HepG2 (cell line): Measurements from ENCODE around the gene BAIAP2L1. TPM values are rescaled to one million over a fixed set of nuclear protein-coding genes. Genes with fewer than 3 reads are reported as not detected.

Experiments
- ATAC-seq: fragments of 200-7000 bp; cut with Tn5 transposase; 3 replicates; pipeline ENCODE4 v1.9.1; 2020; ENCODE audit warnings: mild to moderate bottlenecking, moderate library complexity
- BruUV-seq: library from RNA; stranded (reverse); fragments of 400-500 nt; replicated peaks from 2 replicates; lab custom pipeline; 2021; lab: Mats Ljungman, UMichigan
- CTCF ChIA-PET: fragments of 300-600 bp; formaldehyde crosslinking; extraction: SDS; loops from one replicate; lab custom pipeline; 2021; ENCODE audit warnings: low total read pairs, inconsistent platforms, low intra/inter-chr PET ratio; lab: Yijun Ruan, JAX
- POLR2A ChIA-PET: fragments of 350-600 bp; sonication (Branson Sonifier 250); formaldehyde crosslinking; loops from one replicate; lab custom pipeline; 2020; ENCODE audit warnings: antibody characterized with exemption, inconsistent platforms; lab: Yijun Ruan, JAX
- DNase-seq: peaks from one replicate; pipeline ENCODE4 v3.0.0-alpha.2; 2015; ENCODE audit warnings: low spot score
- FAIRE-seq: peaks from 3 replicates; lab custom pipeline; 2011; peaks lifted over from hg19 to GRCh38; lab: Jason Lieb, UNC
- H2AFZ ChIP-seq: one replicate; pipeline ENCODE4 v1.6.1; 2011; ENCODE audit warnings: low read length, inconsistent platforms
- H3K27ac ChIP-seq: fragments of 300-600 bp; 3 replicates; pipeline ENCODE4 v1.8.0; 2011; ENCODE audit warnings: mixed run types, mild to moderate bottlenecking, mixed read lengths, low read length, inconsistent platforms; ENCODE audit not compliant: insufficient read depth; ENCODE audit errors: extremely low read length
- H3K27me3 ChIP-seq, 2 experiments: fragments of 200-600 bp in 1 of 2; 2 replicates in 1 of 2; 3 replicates in 1 of 2; pipeline versions ENCODE4 v1.6.0 to v1.8.0; 2011; ENCODE audit warnings: low read length in 2 of 2, mild to moderate bottlenecking in 2 of 2, moderate library complexity in 2 of 2, inconsistent platforms in 1 of 2; ENCODE audit not compliant: insufficient read depth in 2 of 2, control insufficient read depth in 1 of 2
- H3K36me3 ChIP-seq, 2 experiments: fragments of 200-600 bp in 1 of 2; replicated peaks in 1 of 2; 2 replicates in 1 of 2; 3 replicates in 1 of 2; pipeline versions ENCODE4 v1.5.1 to v1.8.0; 2011; ENCODE audit warnings: low read length in 2 of 2, inconsistent platforms in 1 of 2; ENCODE audit not compliant: insufficient read depth in 2 of 2, control insufficient read depth in 1 of 2
- H3K4me1 ChIP-seq: 2 replicates; pipeline ENCODE4 v1.5.1; 2012; ENCODE audit warnings: low read length, inconsistent platforms; ENCODE audit not compliant: insufficient read depth
- H3K4me2 ChIP-seq: 2 replicates; pipeline ENCODE4 v1.6.0; 2011; ENCODE audit warnings: low read depth, low read length, inconsistent platforms
- H3K4me3 ChIP-seq, 3 experiments: fragments of 200-600 bp in 1 of 3; sonication (generic), shearing (Covaris generic) in 1 of 3; replicated peaks in 1 of 3; 2 replicates each; pipeline ENCODE4 v1.5.1; 2011 to 2016; ENCODE audit warnings: low read length in 3 of 3, inconsistent platforms in 2 of 3, low read depth in 2 of 3, mild to moderate bottlenecking in 2 of 3, control low read depth in 1 of 3, mixed read lengths in 1 of 3; ENCODE audit not compliant: insufficient read depth in 1 of 3
- H3K79me2 ChIP-seq: one replicate; pipeline ENCODE4 v1.6.1; 2011; ENCODE audit warnings: low read length, inconsistent platforms; ENCODE audit not compliant: insufficient read depth
- H3K9ac ChIP-seq: 2 replicates; pipeline ENCODE4 v1.6.0; 2011; ENCODE audit warnings: mild to moderate bottlenecking, low read depth, low read length, inconsistent platforms; ENCODE audit not compliant: insufficient read depth
- H3K9me3 ChIP-seq: 2 replicates; pipeline ENCODE4 v1.5.1; 2012; ENCODE audit warnings: mild to moderate bottlenecking, low read length
- H4K20me1 ChIP-seq: 2 replicates; pipeline ENCODE4 v1.6.0; 2011; ENCODE audit warnings: inconsistent platforms, mild to moderate bottlenecking, low read length, moderate library complexity; ENCODE audit not compliant: insufficient read depth
- KDM5B ChIP-seq: sonication (generic); formaldehyde crosslinking; IDR thresholded peaks from 2 replicates; pipeline ENCODE4 v1.4.0; 2020; ENCODE audit warnings: missing genetic modification reagents, mild to moderate bottlenecking, borderline replicate concordance
- KMT2A ChIP-seq: sonication (generic); formaldehyde crosslinking; IDR thresholded peaks from 2 replicates; pipeline ENCODE4 v1.4.0; 2020; ENCODE audit warnings: missing genetic modification reagents
- MTF2 ChIP-seq: sonication (generic); formaldehyde crosslinking; IDR thresholded peaks from 2 replicates; pipeline ENCODE4 v1.5.0; 2020; ENCODE audit warnings: missing genetic modification reagents, borderline replicate concordance
- RBFOX2 ChIP-seq: fragments of 200-400 bp; formaldehyde crosslinking; IDR thresholded peaks from 2 replicates; pipeline ENCODE4 v1.6.1; 2017; ENCODE audit warnings: low read depth, mild to moderate bottlenecking, low read length
- SAP130 ChIP-seq: IDR thresholded peaks from 2 replicates; pipeline ENCODE4 v1.6.1; 2016; ENCODE audit warnings: low read depth
- ZBTB38 ChIP-seq: sonication (generic); formaldehyde crosslinking; IDR thresholded peaks from 2 replicates; pipeline ENCODE4 v1.5.1; 2020; ENCODE audit warnings: mild to moderate bottlenecking, missing genetic modification reagents
- ZNF263 ChIP-seq: sonication (generic); formaldehyde crosslinking; IDR thresholded peaks from 2 replicates; pipeline ENCODE4 v1.4.0; 2020; ENCODE audit warnings: missing genetic modification reagents
- ZNF343 ChIP-seq: sonication (generic); formaldehyde crosslinking; IDR thresholded peaks from 2 replicates; pipeline ENCODE4 v1.4.0; 2020; ENCODE audit warnings: mild to moderate bottlenecking, missing genetic modification reagents
- ZNF687 ChIP-seq: sonication (generic); formaldehyde crosslinking; IDR thresholded peaks from 2 replicates; pipeline ENCODE4 v1.5.1; 2020; ENCODE audit warnings: mild to moderate bottlenecking, missing genetic modification reagents, moderate library complexity
- ZNF703 ChIP-seq: sonication (generic); formaldehyde crosslinking; IDR thresholded peaks from 2 replicates; pipeline ENCODE4 v1.5.1; 2020; ENCODE audit warnings: missing genetic modification reagents, mild to moderate bottlenecking, moderate library complexity, borderline replicate concordance
- ZNF777 ChIP-seq: sonication (generic); formaldehyde crosslinking; IDR thresholded peaks from 2 replicates; pipeline ENCODE4 v1.4.0; 2020; ENCODE audit warnings: missing genetic modification reagents
- WGBS: methylation state at CpG from one replicate; pipeline ENCODE4 v1.1.6; 2017; ENCODE audit warnings: low lambda C conversion rate; 5-methylcytosine and 5-hydroxymethylcytosine counted together
- in situ Hi-C: cut with HindIII; loops from 2 replicates; pipeline ENCODE4 v1.10.0; 2017; ENCODE audit warnings: low pct_unique_long_range_greater_than_20kb; ENCODE audit not compliant: extremely low pct_ligation_motif_present
- intact Hi-C: fragments of 100-400 bp; cut with micrococcal nuclease; formaldehyde crosslinking; loops from one replicate; pipeline ENCODE4 v1.10.0; 2022; ENCODE audit not compliant: unreplicated experiment
- polyA plus RNA-seq, 8 experiments: library from polyadenylated mRNA; depleted of rRNA in 3 of 8; stranded (reverse) in 7 of 8; unstranded in 1 of 8; fragments of >200 nt; fragmentation: Illumina TruSeq in 4 of 8; extraction: Trizol in 4 of 8; gene quantifications; 2 replicates each; pipeline versions ENCODE4 v1.2.1 to v1.2.3, GENCODE V29; 2011 to 2016; ENCODE audit warnings: low read depth in 4 of 8, missing spikeins in 1 of 8, mixed read lengths in 1 of 8; ENCODE audit not compliant: insufficient read depth in 1 of 8
- total RNA-seq, 5 experiments: library from RNA; depleted of rRNA; stranded (reverse); fragments of >200 nt; fragmentation: Illumina TruSeq; extraction: Trizol; gene quantifications; 2 replicates each; pipeline ENCODE4 v1.2.3, GENCODE V29; 2016; ENCODE audit warnings: low read depth in 1 of 5

The BAIAP2L1 gene
- total and polyA plus RNA-seq, 2 of the 13 experiments (the other 11 are each of a cell fraction or from before 2014, with no cell fraction given) = 13.0 to 21.5 TPM

- no peaks in the 10 kb centered on the region; a peak in 1 of 5 replicates for H3K27me3 ChIP-seq
- H3K79me2 ChIP-seq = peaks cover 42% of the 10 kb centered on the region
- TSS peak; percentile 79 for BruUV-seq
- ChIA-PET CTCF (no interaction called here), POLR2A (interaction anchor here (1.1 kb wide), 1 partner anchor 11 kb away, joined by 3 read pairs; no protein-coding TSS in a partner anchor)
- H2AFZ ChIP-seq = no peak overlapping the region
- H3K9me3 ChIP-seq = no peaks in the 10 kb centered on the region
- TF ChIP-seq KMT2A (CRISPR knock-in tag) (no peak), ZBTB38 (CRISPR knock-in tag) (peak; percentile 26; the same call in 1 of the 2 replicates), MTF2 (no peak)
- TF ChIP-seq, all 625 proteins: peak for 1
- H3K4me1 ChIP-seq = peaks cover 83% of the 10 kb centered on the region
- peaks cover 26% of the 10 kb centered on the region; the same call in 1 of the 2 replicates for H4K20me1 ChIP-seq
- peak overlapping the region; percentile 68 for H3K27ac ChIP-seq
- ATAC-seq (no peak), FAIRE-seq (no peak), DNase-seq (no peak)
- H3K4me2 ChIP-seq = peak overlapping the region; percentile 92
- in situ Hi-C loops = loop anchor here (5.0 kb wide), 1 partner anchor 135 kb away; no protein-coding TSS in a partner anchor
- peak overlapping the region; percentile 89 for H3K9ac ChIP-seq
- peaks cover under 1 to 1% of the 10 kb centered on the region in 2 experiments; a peak in 3 of 5 replicates for H3K36me3 ChIP-seq
- intact Hi-C loops = no loop called here
- H3K4me3 ChIP-seq = peak overlapping the region; percentile 65 to 85 (median 77)
- 39% methylated on average over 16 of the region's 16 CpGs for WGBS
Observed at GRCh38 chr7:98282703-98283102, 118.2 kb downstream of the BAIAP2L1 start.

GRCh38 chr7:98281757-98282606, 118.9 kb downstream of the BAIAP2L1 start:
- Histone ChIP-seq H3K4me2 (peak overlapping the region; percentile 92), H3K9me3 (no peaks in the 10 kb centered on the region), H3K79me2 (peaks cover 42% of the 10 kb centered on the region), H3K4me3 (peak overlapping the region; percentile 65 to 85 (median 77)), H3K27ac (peak overlapping the region; percentile 68), H3K4me1 (peaks cover 76% of the 10 kb centered on the region), H2AFZ (no peak overlapping the region), H3K36me3 (peaks cover 0 to 1% of the 10 kb centered on the region in 2 experiments; a peak in 2 of 5 replicates), H4K20me1 (peaks cover 21% of the 10 kb centered on the region; the same call in 1 of the 2 replicates), H3K27me3 (no peaks in the 10 kb centered on the region; a peak in 1 of 5 replicates), H3K9ac (peak overlapping the region; percentile 89)
- POLR2A ChIA-PET = interaction anchor here (1.1 kb wide), 1 partner anchor 12 kb away, joined by 3 read pairs; no protein-coding TSS in a partner anchor
- in situ Hi-C loops = loop anchor here (5.0 kb wide), 1 partner anchor 135 kb away; no protein-coding TSS in a partner anchor
- no peak for DNase-seq
- 0% methylated on average over 2 of the region's 77 CpGs for WGBS
- no TSS peak for BruUV-seq
- ATAC-seq = no peak
- CTCF ChIA-PET = no interaction called here
- FAIRE-seq = no peak
- intact Hi-C loops = no loop called here
- TF ChIP-seq ZNF687 (CRISPR knock-in tag) = peak; percentile 70
- peak; percentile 68 for TF ChIP-seq RBFOX2
- 0 out of 2 replicates have a peak, but pooled peaks have one; percentile 52 for TF ChIP-seq ZNF703 (CRISPR knock-in tag)
- peak; percentile 63 for TF ChIP-seq ZNF777 (CRISPR knock-in tag)
- TF ChIP-seq KDM5B (CRISPR knock-in tag) = peak; percentile 29; the same call in 1 of the 2 replicates
- peak; percentile 22; the same call in 1 of the 2 replicates for TF ChIP-seq SAP130
- no peak for TF ChIP-seq ZNF263
- no peak for TF ChIP-seq ZNF343 (CRISPR knock-in tag)
